HepG2 (cell line): ENCODE data around the gene CARD9. TPM values are rescaled to one million over a fixed set of nuclear protein-coding genes. Genes with fewer than 3 reads are reported as not detected.

Experiments used
- AGO2 ChIP-seq: fragments of 200-400 bp; formaldehyde crosslinking; optimal IDR thresholded peaks from 2 replicates; pipeline ENCODE3; 2017; ENCODE audit warnings: mild to moderate bottlenecking, low read depth, low read length, moderate library complexity
- NFIB ChIP-seq: sonication (generic); formaldehyde crosslinking; IDR thresholded peaks from 2 replicates; pipeline ENCODE4 v1.9.0; 2021; ENCODE audit warnings: missing genetic modification reagents, mild to moderate bottlenecking, borderline replicate concordance
- SMAD3 ChIP-seq: sonication (generic); formaldehyde crosslinking; IDR thresholded peaks from 2 replicates; pipeline ENCODE4 v1.4.0; 2020; ENCODE audit warnings: missing genetic modification reagents
- ZBTB3 ChIP-seq: sonication (generic); formaldehyde crosslinking; IDR thresholded peaks from 2 replicates; pipeline ENCODE4 v1.4.0; 2020; ENCODE audit warnings: low read depth, mild to moderate bottlenecking, moderate library complexity, missing genetic modification reagents, borderline replicate concordance
- ZNF776 ChIP-seq: sonication (generic); formaldehyde crosslinking; IDR thresholded peaks from 2 replicates; pipeline ENCODE4 v1.4.0; 2020; ENCODE audit warnings: mild to moderate bottlenecking, missing genetic modification reagents
- ZSCAN25 ChIP-seq: sonication (generic); formaldehyde crosslinking; IDR thresholded peaks from 2 replicates; pipeline ENCODE4 v1.8.0; 2022; ENCODE audit warnings: mild to moderate bottlenecking, missing genetic modification reagents
- polyA plus RNA-seq, 8 experiments: library from polyadenylated mRNA; depleted of rRNA in 3 of 8; stranded (reverse) in 7 of 8; unstranded in 1 of 8; fragments of >200 nt; fragmentation: Illumina TruSeq in 4 of 8; extraction: Trizol in 4 of 8; gene quantifications; 2 replicates each; pipeline versions ENCODE4 v1.2.1 to v1.2.3, GENCODE V29; 2011 to 2016; ENCODE audit warnings: low read depth in 4 of 8, missing spikeins in 1 of 8, mixed read lengths in 1 of 8; ENCODE audit not compliant: insufficient read depth in 1 of 8
- total RNA-seq, 5 experiments: library from RNA; depleted of rRNA; stranded (reverse); fragments of >200 nt; fragmentation: Illumina TruSeq; extraction: Trizol; gene quantifications; 2 replicates each; pipeline ENCODE4 v1.2.3, GENCODE V29; 2016; ENCODE audit warnings: low read depth in 1 of 5
- TF ChIP-seq, protein P1 (sequence below): sonication (generic); formaldehyde crosslinking; IDR thresholded peaks from 2 replicates; pipeline ENCODE4 v1.5.0; 2020; ENCODE audit warnings: missing genetic modification reagents
- TF ChIP-seq, protein P2 (sequence below): sonication (generic); formaldehyde crosslinking; IDR thresholded peaks from 2 replicates; pipeline ENCODE4 v1.5.1; 2020; ENCODE audit warnings: mild to moderate bottlenecking, missing genetic modification reagents, borderline replicate concordance
- TF ChIP-seq, protein P3 (sequence below): sonication (generic); formaldehyde crosslinking; IDR thresholded peaks from 2 replicates; pipeline ENCODE4 v1.8.0; 2022; ENCODE audit warnings: missing genetic modification reagents, mild to moderate bottlenecking, inconsistent platforms, borderline replicate concordance
- TF ChIP-seq, protein P4 (sequence below): sonication (generic); formaldehyde crosslinking; IDR thresholded peaks from 2 replicates; pipeline ENCODE4 v1.4.0; 2020; ENCODE audit warnings: missing genetic modification reagents
- TF ChIP-seq, protein P5 (sequence below): sonication (generic); formaldehyde crosslinking; IDR thresholded peaks from 2 replicates; pipeline ENCODE4 v1.4.0; 2020; ENCODE audit warnings: missing genetic modification reagents
- TF ChIP-seq, protein P6 (sequence below): sonication (generic); formaldehyde crosslinking; IDR thresholded peaks from 2 replicates; pipeline ENCODE4 v1.4.0; 2020; ENCODE audit warnings: mild to moderate bottlenecking, missing genetic modification reagents

The CARD9 gene
- total and polyA plus RNA-seq, 2 of the 13 experiments (the other 11 are each of a cell fraction or from before 2014, with no cell fraction given) = 3.3 to 7.4 TPM

DNA sequence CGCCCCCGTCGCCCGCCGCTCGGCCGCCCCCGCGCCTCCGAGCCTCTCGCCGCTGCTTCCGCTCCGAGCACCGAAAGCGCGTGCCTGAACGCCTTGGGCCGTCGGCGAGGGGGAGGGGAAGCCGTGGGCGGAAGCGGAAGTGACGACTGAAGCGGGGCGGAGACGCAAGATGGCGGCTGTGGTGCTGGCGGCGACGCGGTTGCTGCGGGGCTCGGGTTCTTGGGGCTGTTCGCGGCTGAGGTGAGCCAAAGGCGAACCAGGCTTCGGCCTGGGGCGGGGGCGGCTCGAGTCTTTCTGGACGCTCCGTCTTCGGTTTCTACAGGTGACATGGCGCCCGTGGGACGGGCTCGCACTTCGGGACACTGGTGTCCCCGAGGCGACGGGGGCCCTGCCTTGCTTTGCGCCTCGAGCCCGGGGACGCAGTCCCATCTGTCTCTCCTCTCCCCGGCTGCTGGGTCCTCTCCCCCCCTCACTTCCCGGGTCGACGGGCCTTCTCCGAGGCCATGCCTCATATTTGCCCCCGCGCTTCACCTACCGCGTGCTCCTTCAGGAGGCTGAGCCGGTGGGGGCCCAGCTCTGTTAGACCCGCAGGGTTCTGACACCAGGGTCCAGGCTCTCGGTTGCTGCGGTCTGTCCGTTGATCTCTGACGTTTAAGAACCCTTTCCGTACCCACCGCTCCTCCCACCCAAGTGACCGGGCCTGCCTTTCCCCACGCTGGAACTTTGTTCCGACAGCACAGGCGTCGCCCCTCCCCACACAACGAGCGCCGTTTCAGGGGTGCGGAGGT is 37.2 kb upstream of the CARD9 start, which contains the start of the genes ENTR1 and PMPCA (continued):
- TF ChIP-seq, protein P1, sequence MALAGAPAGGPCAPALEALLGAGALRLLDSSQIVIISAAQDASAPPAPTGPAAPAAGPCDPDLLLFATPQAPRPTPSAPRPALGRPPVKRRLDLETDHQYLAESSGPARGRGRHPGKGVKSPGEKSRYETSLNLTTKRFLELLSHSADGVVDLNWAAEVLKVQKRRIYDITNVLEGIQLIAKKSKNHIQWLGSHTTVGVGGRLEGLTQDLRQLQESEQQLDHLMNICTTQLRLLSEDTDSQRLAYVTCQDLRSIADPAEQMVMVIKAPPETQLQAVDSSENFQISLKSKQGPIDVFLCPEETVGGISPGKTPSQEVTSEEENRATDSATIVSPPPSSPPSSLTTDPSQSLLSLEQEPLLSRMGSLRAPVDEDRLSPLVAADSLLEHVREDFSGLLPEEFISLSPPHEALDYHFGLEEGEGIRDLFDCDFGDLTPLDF (CRISPR knock-in tag) = no peak
- TF ChIP-seq, protein P2, sequence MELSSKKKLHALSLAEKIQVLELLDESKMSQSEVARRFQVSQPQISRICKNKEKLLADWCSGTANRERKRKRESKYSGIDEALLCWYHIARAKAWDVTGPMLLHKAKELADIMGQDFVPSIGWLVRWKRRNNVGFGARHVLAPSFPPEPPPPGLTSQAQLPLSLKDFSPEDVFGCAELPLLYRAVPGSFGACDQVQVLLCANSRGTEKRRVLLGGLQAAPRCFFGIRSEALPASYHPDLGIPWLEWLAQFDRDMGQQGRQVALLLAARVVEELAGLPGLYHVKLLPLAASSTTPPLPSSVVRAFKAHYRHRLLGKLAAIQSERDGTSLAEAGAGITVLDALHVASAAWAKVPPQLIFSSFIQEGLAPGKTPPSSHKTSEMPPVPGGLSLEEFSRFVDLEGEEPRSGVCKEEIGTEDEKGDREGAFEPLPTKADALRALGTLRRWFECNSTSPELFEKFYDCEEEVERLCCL = no peak
- TF ChIP-seq ZBTB3 = no peak
- TF ChIP-seq, protein P3, sequence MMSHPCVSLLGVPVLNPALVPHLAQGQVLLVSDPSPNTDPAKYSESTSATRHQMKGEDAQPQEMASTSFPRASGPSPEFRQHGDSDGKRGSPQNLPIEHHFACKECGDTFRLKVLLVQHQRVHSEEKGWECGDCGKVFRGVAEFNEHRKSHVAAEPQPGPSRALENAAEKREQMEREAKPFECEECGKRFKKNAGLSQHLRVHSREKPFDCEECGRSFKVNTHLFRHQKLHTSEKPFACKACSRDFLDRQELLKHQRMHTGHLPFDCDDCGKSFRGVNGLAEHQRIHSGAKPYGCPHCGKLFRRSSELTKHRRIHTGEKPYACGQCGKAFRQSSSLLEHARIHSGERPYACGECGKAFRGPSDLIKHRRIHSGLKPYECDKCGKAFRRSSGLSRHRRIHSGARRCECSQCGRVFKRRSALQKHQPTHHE (CRISPR knock-in tag) = no peak
- peak; percentile 64 for TF ChIP-seq SMAD3
- TF ChIP-seq, protein P4, sequence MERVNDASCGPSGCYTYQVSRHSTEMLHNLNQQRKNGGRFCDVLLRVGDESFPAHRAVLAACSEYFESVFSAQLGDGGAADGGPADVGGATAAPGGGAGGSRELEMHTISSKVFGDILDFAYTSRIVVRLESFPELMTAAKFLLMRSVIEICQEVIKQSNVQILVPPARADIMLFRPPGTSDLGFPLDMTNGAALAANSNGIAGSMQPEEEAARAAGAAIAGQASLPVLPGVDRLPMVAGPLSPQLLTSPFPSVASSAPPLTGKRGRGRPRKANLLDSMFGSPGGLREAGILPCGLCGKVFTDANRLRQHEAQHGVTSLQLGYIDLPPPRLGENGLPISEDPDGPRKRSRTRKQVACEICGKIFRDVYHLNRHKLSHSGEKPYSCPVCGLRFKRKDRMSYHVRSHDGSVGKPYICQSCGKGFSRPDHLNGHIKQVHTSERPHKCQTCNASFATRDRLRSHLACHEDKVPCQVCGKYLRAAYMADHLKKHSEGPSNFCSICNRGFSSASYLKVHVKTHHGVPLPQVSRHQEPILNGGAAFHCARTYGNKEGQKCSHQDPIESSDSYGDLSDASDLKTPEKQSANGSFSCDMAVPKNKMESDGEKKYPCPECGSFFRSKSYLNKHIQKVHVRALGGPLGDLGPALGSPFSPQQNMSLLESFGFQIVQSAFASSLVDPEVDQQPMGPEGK (CRISPR knock-in tag) = peak; percentile 75
- peak; percentile 88; the same call in 1 of the 2 replicates for TF ChIP-seq ZNF776 (CRISPR knock-in tag)
- TF ChIP-seq, protein P5, sequence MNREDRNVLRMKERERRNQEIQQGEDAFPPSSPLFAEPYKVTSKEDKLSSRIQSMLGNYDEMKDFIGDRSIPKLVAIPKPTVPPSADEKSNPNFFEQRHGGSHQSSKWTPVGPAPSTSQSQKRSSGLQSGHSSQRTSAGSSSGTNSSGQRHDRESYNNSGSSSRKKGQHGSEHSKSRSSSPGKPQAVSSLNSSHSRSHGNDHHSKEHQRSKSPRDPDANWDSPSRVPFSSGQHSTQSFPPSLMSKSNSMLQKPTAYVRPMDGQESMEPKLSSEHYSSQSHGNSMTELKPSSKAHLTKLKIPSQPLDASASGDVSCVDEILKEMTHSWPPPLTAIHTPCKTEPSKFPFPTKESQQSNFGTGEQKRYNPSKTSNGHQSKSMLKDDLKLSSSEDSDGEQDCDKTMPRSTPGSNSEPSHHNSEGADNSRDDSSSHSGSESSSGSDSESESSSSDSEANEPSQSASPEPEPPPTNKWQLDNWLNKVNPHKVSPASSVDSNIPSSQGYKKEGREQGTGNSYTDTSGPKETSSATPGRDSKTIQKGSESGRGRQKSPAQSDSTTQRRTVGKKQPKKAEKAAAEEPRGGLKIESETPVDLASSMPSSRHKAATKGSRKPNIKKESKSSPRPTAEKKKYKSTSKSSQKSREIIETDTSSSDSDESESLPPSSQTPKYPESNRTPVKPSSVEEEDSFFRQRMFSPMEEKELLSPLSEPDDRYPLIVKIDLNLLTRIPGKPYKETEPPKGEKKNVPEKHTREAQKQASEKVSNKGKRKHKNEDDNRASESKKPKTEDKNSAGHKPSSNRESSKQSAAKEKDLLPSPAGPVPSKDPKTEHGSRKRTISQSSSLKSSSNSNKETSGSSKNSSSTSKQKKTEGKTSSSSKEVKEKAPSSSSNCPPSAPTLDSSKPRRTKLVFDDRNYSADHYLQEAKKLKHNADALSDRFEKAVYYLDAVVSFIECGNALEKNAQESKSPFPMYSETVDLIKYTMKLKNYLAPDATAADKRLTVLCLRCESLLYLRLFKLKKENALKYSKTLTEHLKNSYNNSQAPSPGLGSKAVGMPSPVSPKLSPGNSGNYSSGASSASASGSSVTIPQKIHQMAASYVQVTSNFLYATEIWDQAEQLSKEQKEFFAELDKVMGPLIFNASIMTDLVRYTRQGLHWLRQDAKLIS (CRISPR knock-in tag) = no peak
- TF ChIP-seq ZSCAN25 (CRISPR knock-in tag) = 0 out of 2 replicates have a peak, but pooled peaks have one; percentile 22
- TF ChIP-seq AGO2 = peak; percentile 56
- no peak for TF ChIP-seq NFIB (CRISPR knock-in tag)
- TF ChIP-seq, protein P6, sequence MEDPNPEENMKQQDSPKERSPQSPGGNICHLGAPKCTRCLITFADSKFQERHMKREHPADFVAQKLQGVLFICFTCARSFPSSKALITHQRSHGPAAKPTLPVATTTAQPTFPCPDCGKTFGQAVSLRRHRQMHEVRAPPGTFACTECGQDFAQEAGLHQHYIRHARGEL (CRISPR knock-in tag) = peak; percentile 48; the same call in 1 of the 2 replicates
